ENCODE results near the gene CHI3L1. TPM values are rescaled to one million over a fixed set of nuclear protein-coding genes. Genes with fewer than 3 reads are reported as not detected.

Gene CHI3L1
- total and polyA plus RNA-seq, 10 of the 15 experiments (the other 5 are each of a cell fraction or from before 2014, with no cell fraction given): 0.10 to 1.7 (median 0.39) TPM

GRCh38 chr1:203137324-203137723 is 49.2 kb downstream of the CHI3L1 start:
- SMC1A ChIA-PET (ENCODE audit: uncharacterized antibody, unreplicated experiment): interaction anchor here (1.1 kb wide), 1 partner anchor 12 kb away, joined by 3 read pairs; no protein-coding TSS in a partner anchor
- H3K27me3 ChIP-seq (replicated peaks in 1 of 2; ENCODE audit: control insufficient read depth in 2 of 2, insufficient read depth in 2 of 2, low read length in 1 of 2): peaks cover 7 to 9% of the 10 kb centered on the region in 2 experiments; a peak in 3 of 4 replicates
- no TSS peak for BruUV-seq (replicated peaks)
- no peak for TF ChIP-seq TBL1XR1 (IDR thresholded peaks at IDR 0.05; ENCODE audit: low read depth, low read length)
- TF ChIP-seq ELK1 (IDR thresholded peaks at IDR 0.05; ENCODE audit: low read depth, low read length): no peak
- no peak for TF ChIP-seq ZNF622 (IDR thresholded peaks at IDR 0.05)
- TF ChIP-seq, protein P1, sequence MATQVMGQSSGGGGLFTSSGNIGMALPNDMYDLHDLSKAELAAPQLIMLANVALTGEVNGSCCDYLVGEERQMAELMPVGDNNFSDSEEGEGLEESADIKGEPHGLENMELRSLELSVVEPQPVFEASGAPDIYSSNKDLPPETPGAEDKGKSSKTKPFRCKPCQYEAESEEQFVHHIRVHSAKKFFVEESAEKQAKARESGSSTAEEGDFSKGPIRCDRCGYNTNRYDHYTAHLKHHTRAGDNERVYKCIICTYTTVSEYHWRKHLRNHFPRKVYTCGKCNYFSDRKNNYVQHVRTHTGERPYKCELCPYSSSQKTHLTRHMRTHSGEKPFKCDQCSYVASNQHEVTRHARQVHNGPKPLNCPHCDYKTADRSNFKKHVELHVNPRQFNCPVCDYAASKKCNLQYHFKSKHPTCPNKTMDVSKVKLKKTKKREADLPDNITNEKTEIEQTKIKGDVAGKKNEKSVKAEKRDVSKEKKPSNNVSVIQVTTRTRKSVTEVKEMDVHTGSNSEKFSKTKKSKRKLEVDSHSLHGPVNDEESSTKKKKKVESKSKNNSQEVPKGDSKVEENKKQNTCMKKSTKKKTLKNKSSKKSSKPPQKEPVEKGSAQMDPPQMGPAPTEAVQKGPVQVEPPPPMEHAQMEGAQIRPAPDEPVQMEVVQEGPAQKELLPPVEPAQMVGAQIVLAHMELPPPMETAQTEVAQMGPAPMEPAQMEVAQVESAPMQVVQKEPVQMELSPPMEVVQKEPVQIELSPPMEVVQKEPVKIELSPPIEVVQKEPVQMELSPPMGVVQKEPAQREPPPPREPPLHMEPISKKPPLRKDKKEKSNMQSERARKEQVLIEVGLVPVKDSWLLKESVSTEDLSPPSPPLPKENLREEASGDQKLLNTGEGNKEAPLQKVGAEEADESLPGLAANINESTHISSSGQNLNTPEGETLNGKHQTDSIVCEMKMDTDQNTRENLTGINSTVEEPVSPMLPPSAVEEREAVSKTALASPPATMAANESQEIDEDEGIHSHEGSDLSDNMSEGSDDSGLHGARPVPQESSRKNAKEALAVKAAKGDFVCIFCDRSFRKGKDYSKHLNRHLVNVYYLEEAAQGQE (IDR thresholded peaks at IDR 0.05; ENCODE audit: low read depth, low read length): no peak
- TF ChIP-seq GATAD2B (conservative IDR thresholded peaks at IDR 0.05; ENCODE audit: low read depth): no peak
- TF ChIP-seq, protein P2, sequence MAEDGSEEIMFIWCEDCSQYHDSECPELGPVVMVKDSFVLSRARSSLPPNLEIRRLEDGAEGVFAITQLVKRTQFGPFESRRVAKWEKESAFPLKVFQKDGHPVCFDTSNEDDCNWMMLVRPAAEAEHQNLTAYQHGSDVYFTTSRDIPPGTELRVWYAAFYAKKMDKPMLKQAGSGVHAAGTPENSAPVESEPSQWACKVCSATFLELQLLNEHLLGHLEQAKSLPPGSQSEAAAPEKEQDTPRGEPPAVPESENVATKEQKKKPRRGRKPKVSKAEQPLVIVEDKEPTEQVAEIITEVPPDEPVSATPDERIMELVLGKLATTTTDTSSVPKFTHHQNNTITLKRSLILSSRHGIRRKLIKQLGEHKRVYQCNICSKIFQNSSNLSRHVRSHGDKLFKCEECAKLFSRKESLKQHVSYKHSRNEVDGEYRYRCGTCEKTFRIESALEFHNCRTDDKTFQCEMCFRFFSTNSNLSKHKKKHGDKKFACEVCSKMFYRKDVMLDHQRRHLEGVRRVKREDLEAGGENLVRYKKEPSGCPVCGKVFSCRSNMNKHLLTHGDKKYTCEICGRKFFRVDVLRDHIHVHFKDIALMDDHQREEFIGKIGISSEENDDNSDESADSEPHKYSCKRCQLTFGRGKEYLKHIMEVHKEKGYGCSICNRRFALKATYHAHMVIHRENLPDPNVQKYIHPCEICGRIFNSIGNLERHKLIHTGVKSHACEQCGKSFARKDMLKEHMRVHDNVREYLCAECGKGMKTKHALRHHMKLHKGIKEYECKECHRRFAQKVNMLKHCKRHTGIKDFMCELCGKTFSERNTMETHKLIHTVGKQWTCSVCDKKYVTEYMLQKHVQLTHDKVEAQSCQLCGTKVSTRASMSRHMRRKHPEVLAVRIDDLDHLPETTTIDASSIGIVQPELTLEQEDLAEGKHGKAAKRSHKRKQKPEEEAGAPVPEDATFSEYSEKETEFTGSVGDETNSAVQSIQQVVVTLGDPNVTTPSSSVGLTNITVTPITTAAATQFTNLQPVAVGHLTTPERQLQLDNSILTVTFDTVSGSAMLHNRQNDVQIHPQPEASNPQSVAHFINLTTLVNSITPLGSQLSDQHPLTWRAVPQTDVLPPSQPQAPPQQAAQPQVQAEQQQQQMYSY (CRISPR knock-in tag; IDR thresholded peaks at IDR 0.05): no peak
- no peak for TF ChIP-seq ASH2L (IDR thresholded peaks at IDR 0.05; ENCODE audit: borderline replicate concordance, low read depth)
- no peak for TF ChIP-seq EGR1 (IDR thresholded peaks at IDR 0.05; ENCODE audit: borderline replicate concordance in 1 of 2, low read depth in 2 of 2, low read length in 2 of 2)
- TF ChIP-seq SUPT20H (IDR thresholded peaks at IDR 0.05; ENCODE audit: borderline replicate concordance, control insufficient read depth, low read depth, low read length): no peak
- no peak for TF ChIP-seq CREM (IDR thresholded peaks at IDR 0.05; ENCODE audit: low read depth)
- TF ChIP-seq, protein P3, sequence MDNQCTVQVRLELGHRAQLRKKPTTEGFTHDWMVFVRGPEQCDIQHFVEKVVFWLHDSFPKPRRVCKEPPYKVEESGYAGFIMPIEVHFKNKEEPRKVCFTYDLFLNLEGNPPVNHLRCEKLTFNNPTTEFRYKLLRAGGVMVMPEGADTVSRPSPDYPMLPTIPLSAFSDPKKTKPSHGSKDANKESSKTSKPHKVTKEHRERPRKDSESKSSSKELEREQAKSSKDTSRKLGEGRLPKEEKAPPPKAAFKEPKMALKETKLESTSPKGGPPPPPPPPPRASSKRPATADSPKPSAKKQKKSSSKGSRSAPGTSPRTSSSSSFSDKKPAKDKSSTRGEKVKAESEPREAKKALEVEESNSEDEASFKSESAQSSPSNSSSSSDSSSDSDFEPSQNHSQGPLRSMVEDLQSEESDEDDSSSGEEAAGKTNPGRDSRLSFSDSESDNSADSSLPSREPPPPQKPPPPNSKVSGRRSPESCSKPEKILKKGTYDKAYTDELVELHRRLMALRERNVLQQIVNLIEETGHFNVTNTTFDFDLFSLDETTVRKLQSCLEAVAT (IDR thresholded peaks at IDR 0.05): no peak
- no peaks in the 10 kb centered on the region for H3K79me2 ChIP-seq (ENCODE audit: control insufficient read depth, insufficient read depth, low read length)
- POLR2A ChIA-PET: no interaction called here
- RAD21 ChIA-PET (ENCODE audit: unreplicated experiment): no interaction called here
- no peak for FAIRE-seq
- CTCF ChIA-PET: no interaction called here
- in situ Hi-C loops (cut with MboI): no loop called here
- DNase-seq (ENCODE audit: low read depth, low spot score): no peak
- no peak overlapping the region for H3K4me3 ChIP-seq
- H3K9me3 ChIP-seq (replicated peaks; ENCODE audit: control insufficient read depth, insufficient read depth, low read length): no peaks in the 10 kb centered on the region
- H2AFZ ChIP-seq (ENCODE audit: control insufficient read depth, low read depth, low read length): no peak overlapping the region
- no peak overlapping the region for H3K9ac ChIP-seq (ENCODE audit: control insufficient read depth, insufficient read depth, low read length)
- no peak for ATAC-seq
- intact Hi-C loops (cut with micrococcal nuclease; ENCODE audit: unreplicated experiment): no loop called here
- no peak overlapping the region for H3K4me2 ChIP-seq (ENCODE audit: control insufficient read depth, insufficient read depth)
- no peaks in the 10 kb centered on the region for H4K20me1 ChIP-seq (ENCODE audit: control insufficient read depth, insufficient read depth)
- H3K36me3 ChIP-seq (ENCODE audit: control insufficient read depth in 2 of 2, insufficient read depth in 2 of 2, low read length in 1 of 2): no peaks in the 10 kb centered on the region
- 46% methylated on average over 4 of the region's 4 CpGs for WGBS (ENCODE audit: insufficient coverage, insufficient replicate concordance, low lambda C conversion rate, missing lambda C conversion rate)
- H3K4me1 ChIP-seq (ENCODE audit: control insufficient read depth, insufficient read depth, low read length): no peaks in the 10 kb centered on the region
- H3K27ac ChIP-seq (ENCODE audit: control insufficient read depth, insufficient read depth): no peak overlapping the region

Data from GM12878 (cell line).